K562 (cell line): ENCODE results near the gene SLC26A6. TPM values are rescaled to one million over a fixed set of nuclear protein-coding genes. Genes with fewer than 3 reads are reported as not detected.

ENCODE experiments used
- ATAC-seq: fragments of 200-7000 bp; cut with Tn5 transposase; 3 replicates; pipeline ENCODE4 v1.9.1; 2020; ENCODE audit warnings: moderate library complexity
- BruUV-seq: library from RNA; stranded (reverse); fragments of 400-500 nt; replicated peaks from 2 replicates; lab custom pipeline; 2021; lab: Mats Ljungman, UMichigan
- CTCF ChIA-PET: fragments of 300-600 bp; formaldehyde crosslinking; extraction: SDS; loops from one replicate; lab custom pipeline; 2021; ENCODE audit warnings: low intra/inter-chr PET ratio; lab: Yijun Ruan, JAX
- POLR2A ChIA-PET: fragments of 300-600, 350-650 bp; sonication (Branson Sonifier 250); formaldehyde crosslinking; extraction: SDS; loops from one replicate; lab custom pipeline; 2021; ENCODE audit warnings: antibody characterized with exemption, inconsistent platforms; lab: Yijun Ruan, JAX
- DNase-seq, 4 experiments: peaks; one replicate each; pipeline versions ENCODE4 v3.0.0 to v3.0.0-alpha.2; 2011 to 2018; ENCODE audit warnings: low spot score in 3 of 4, mixed read lengths in 3 of 4; ENCODE audit errors: extremely low read depth in 1 of 4
- FAIRE-seq: peaks from 2 replicates; lab custom pipeline; 2011; peaks lifted over from hg19 to GRCh38; lab: Jason Lieb, UNC
- H2AFZ ChIP-seq: 2 replicates; pipeline ENCODE4 v1.6.0; 2011; ENCODE audit warnings: low read depth, low read length, control low read depth, inconsistent platforms
- H3K27ac ChIP-seq: fragments of 200-600 bp; 3 replicates; pipeline ENCODE4 v1.8.0; 2011; ENCODE audit warnings: low read depth, mild to moderate bottlenecking, control low read depth, inconsistent platforms, low read length, moderate library complexity, mixed read lengths; ENCODE audit errors: extremely low read depth
- H3K27me3 ChIP-seq, 2 experiments: fragments of 300-600 bp in 1 of 2; 2 replicates in 1 of 2; 3 replicates in 1 of 2; pipeline versions ENCODE4 v1.6.0 to v1.8.0; 2011; ENCODE audit warnings: inconsistent platforms in 2 of 2, low read length in 2 of 2, mild to moderate bottlenecking in 1 of 2, mixed read lengths in 1 of 2, moderate library complexity in 1 of 2; ENCODE audit not compliant: control insufficient read depth in 2 of 2, insufficient read depth in 2 of 2
- H3K36me3 ChIP-seq: fragments of 300-600 bp; 3 replicates; pipeline ENCODE4 v1.8.0; 2011; ENCODE audit warnings: mild to moderate bottlenecking, low read length, inconsistent platforms; ENCODE audit not compliant: control insufficient read depth, insufficient read depth
- H3K4me1 ChIP-seq, 2 experiments: fragments of 200-600 bp in 1 of 2; replicated peaks in 1 of 2; 2 replicates in 1 of 2; 3 replicates in 1 of 2; pipeline versions ENCODE4 v1.5.1 to v1.8.0; 2011; ENCODE audit warnings: inconsistent platforms in 2 of 2, low read length in 2 of 2, mild to moderate bottlenecking in 1 of 2, mixed read lengths in 1 of 2, moderate library complexity in 1 of 2; ENCODE audit not compliant: control insufficient read depth in 2 of 2, insufficient read depth in 2 of 2
- H3K4me2 ChIP-seq: 2 replicates; pipeline ENCODE4 v1.6.1; 2011; ENCODE audit warnings: low read length, control low read depth, inconsistent platforms, mixed read lengths; ENCODE audit not compliant: insufficient read depth
- H3K4me3 ChIP-seq: fragments of 200-600 bp; sonication (generic), shearing (Covaris generic); 2 replicates; pipeline ENCODE4 v1.5.1; 2016; ENCODE audit warnings: control low read depth, inconsistent platforms
- H3K79me2 ChIP-seq: fragments of 200-600 bp; 3 replicates; pipeline ENCODE4 v1.8.0; 2011; ENCODE audit warnings: low read length, inconsistent platforms; ENCODE audit not compliant: control insufficient read depth, insufficient read depth
- H3K9ac ChIP-seq, 2 experiments: 2 replicates each; pipeline versions ENCODE4 v1.6.0 to v1.6.1; 2011; ENCODE audit warnings: low read depth in 2 of 2, low read length in 2 of 2, control low read depth in 1 of 2, inconsistent platforms in 1 of 2, mild to moderate bottlenecking in 1 of 2, mixed read lengths in 1 of 2; ENCODE audit not compliant: insufficient read depth in 1 of 2
- H3K9me1 ChIP-seq: one replicate; pipeline ENCODE4 v1.6.0; 2011; ENCODE audit warnings: inconsistent platforms, mild to moderate bottlenecking, low read length, moderate library complexity; ENCODE audit not compliant: control insufficient read depth, insufficient read depth
- H3K9me3 ChIP-seq: replicated peaks from 2 replicates; pipeline ENCODE4 v1.5.1; 2011; ENCODE audit warnings: low read depth, low read length, inconsistent platforms; ENCODE audit not compliant: control insufficient read depth, insufficient read depth
- H4K20me1 ChIP-seq: replicated peaks from 2 replicates; pipeline ENCODE4 v1.6.1; 2011; ENCODE audit warnings: low read length, inconsistent platforms, mixed read lengths; ENCODE audit not compliant: control insufficient read depth, insufficient read depth
- ELF4 ChIP-seq: fragments of 450-650 bp; formaldehyde crosslinking; IDR thresholded peaks from 2 replicates; pipeline ENCODE4 v1.4.0; 2022; ENCODE audit warnings: missing genetic modification characterization
- EP400 ChIP-seq: fragments of 450-650 bp; IDR thresholded peaks from 2 replicates; pipeline ENCODE4 v1.6.1; 2017; ENCODE audit warnings: antibody characterized with exemption, mild to moderate bottlenecking, moderate library complexity
- ERF ChIP-seq: fragments of 450-650 bp; formaldehyde crosslinking; IDR thresholded peaks from 2 replicates; pipeline ENCODE4 v1.4.0; 2020; ENCODE audit warnings: mild to moderate bottlenecking, mixed read lengths
- FOXA3 ChIP-seq, 2 experiments: fragments of 450-650 bp in 1 of 2; sonication (generic) in 1 of 2; formaldehyde crosslinking; IDR thresholded peaks in 1 of 2; conservative IDR thresholded peaks in 1 of 2; 2 replicates each; pipeline versions ENCODE4 v1.4.0 to v1.8.0; 2020 to 2022; ENCODE audit warnings: mild to moderate bottlenecking in 2 of 2, missing genetic modification reagents in 1 of 2
- HDAC1 ChIP-seq, 2 experiments: fragments of 450-650 bp; IDR thresholded peaks; 2 replicates each; pipeline ENCODE4 v1.6.1; 2016 to 2017; ENCODE audit warnings: inconsistent platforms in 1 of 2, mild to moderate bottlenecking in 1 of 2, moderate library complexity in 1 of 2
- KLF1 ChIP-seq: fragments of 450-650 bp; IDR thresholded peaks from 2 replicates; pipeline ENCODE4 v1.6.1; 2016; ENCODE audit warnings: missing genetic modification characterization, missing compliant biosample characterization
- MTA3 ChIP-seq: fragments of 450-650 bp; formaldehyde crosslinking; IDR thresholded peaks from 2 replicates; pipeline ENCODE4 v1.6.1; 2017; ENCODE audit warnings: mild to moderate bottlenecking, borderline replicate concordance
- POLR3G ChIP-seq: IDR thresholded peaks from 2 replicates; pipeline ENCODE4 v1.6.1; 2011; ENCODE audit not compliant: insufficient read length, insufficient replicate concordance; ENCODE audit errors: extremely low read depth
- PPARD ChIP-seq: fragments of 250-450 bp; sonication (Bioruptor Pico); IDR thresholded peaks from 2 replicates; pipeline ENCODE4 v1.8.0; 2022; ENCODE audit warnings: inconsistent platforms, mild to moderate bottlenecking, moderate library complexity
- SLC30A9 ChIP-seq: fragments of 250-450 bp; sonication (Bioruptor Pico); IDR thresholded peaks from 2 replicates; pipeline ENCODE4 v1.8.0; 2022; ENCODE audit warnings: mild to moderate bottlenecking, moderate library complexity
- ZC3H8 ChIP-seq: fragments of 450-650 bp; IDR thresholded peaks from 2 replicates; pipeline ENCODE4 v1.6.1; 2017
- ZNF134 ChIP-seq: fragments of 250-450 bp; sonication (Bioruptor Pico); conservative IDR thresholded peaks from 2 replicates; pipeline ENCODE4 v1.4.0; 2020
- ZNF584 ChIP-seq: fragments of 200-800 bp; sonication (Bioruptor generic); IDR thresholded peaks from 2 replicates; pipeline ENCODE4 v1.6.1; 2016; ENCODE audit warnings: low read depth, mild to moderate bottlenecking, missing genetic modification characterization, missing compliant biosample characterization
- ZNF707 ChIP-seq: fragments of 250-450 bp; sonication (Bioruptor Pico); conservative IDR thresholded peaks from 2 replicates; pipeline ENCODE4 v1.8.0; 2022; ENCODE audit warnings: inconsistent platforms, mild to moderate bottlenecking, moderate library complexity
- WGBS: fragments of 100-300 bp; shearing (Covaris generic); methylation state at CpG from one replicate; pipeline ENCODE4 v1.1.6; 2016; ENCODE audit warnings: low coverage, mixed read lengths; ENCODE audit not compliant: insufficient coverage; ENCODE audit errors: missing lambda C conversion rate; 5-methylcytosine and 5-hydroxymethylcytosine counted together
- in situ Hi-C: fragments of 300-500 bp; cut with MboI; formaldehyde crosslinking; loops from 4 replicates; pipeline ENCODE4 v1.15.0; 2018; ENCODE audit warnings: inconsistent platforms, mixed read lengths
- intact Hi-C: fragments of 100-400 bp; cut with micrococcal nuclease; formaldehyde crosslinking; loops from 2 replicates; pipeline ENCODE4 v1.14.2; 2022
- polyA plus RNA-seq, 8 experiments: library from polyadenylated mRNA; depleted of rRNA in 4 of 8; stranded (reverse) in 5 of 8; unstranded in 3 of 8; fragments of >200 nt; fragmentation: Nextera tagmentation in 2 of 8; fragmentation: Illumina TruSeq in 1 of 8; extraction: Ambion mirVana in 2 of 8; extraction: Trizol in 1 of 8; gene quantifications; 2 replicates each; pipeline versions ENCODE4 v1.2.1 to v1.2.3, GENCODE V29; 2011 to 2014; ENCODE audit warnings: inconsistent platforms in 1 of 8, missing spikeins in 1 of 8
- total RNA-seq, 7 experiments: library from RNA; depleted of rRNA in 6 of 7; stranded (reverse); fragments of >200 nt in 6 of 7; fragmentation: Illumina TruSeq in 2 of 7; extraction: Trizol in 2 of 7; gene quantifications; 2 replicates each; pipeline versions ENCODE4 v1.2.1 to v1.2.3, GENCODE V29; 2011 to 2021; ENCODE audit warnings: low replicate concordance in 1 of 7
- TF ChIP-seq, protein P1 (sequence below): fragments of 250-450 bp; sonication (Bioruptor Pico); IDR thresholded peaks from 2 replicates; pipeline ENCODE4 v1.4.0; 2020; ENCODE audit warnings: mild to moderate bottlenecking, moderate library complexity
- TF ChIP-seq, protein P2 (sequence below): fragments of 200-800 bp; sonication (Bioruptor generic); IDR thresholded peaks from 2 replicates; pipeline ENCODE4 v1.6.1; 2017; ENCODE audit warnings: missing genetic modification characterization, missing compliant biosample characterization
- TF ChIP-seq, protein P3 (sequence below), 2 experiments: fragments of 150-350 bp in 1 of 2; IDR thresholded peaks; 2 replicates each; pipeline ENCODE4 v1.6.1; 2012 to 2016; ENCODE audit warnings: low read depth in 2 of 2, low read length in 2 of 2, mild to moderate bottlenecking in 1 of 2, moderate library complexity in 1 of 2

SLC26A6 gene
- total and polyA plus RNA-seq, 9 of the 15 experiments (the other 6 are each of a cell fraction or from before 2014, with no cell fraction given), result 2.1 to 27.2 (median 14.8) TPM

DNA sequence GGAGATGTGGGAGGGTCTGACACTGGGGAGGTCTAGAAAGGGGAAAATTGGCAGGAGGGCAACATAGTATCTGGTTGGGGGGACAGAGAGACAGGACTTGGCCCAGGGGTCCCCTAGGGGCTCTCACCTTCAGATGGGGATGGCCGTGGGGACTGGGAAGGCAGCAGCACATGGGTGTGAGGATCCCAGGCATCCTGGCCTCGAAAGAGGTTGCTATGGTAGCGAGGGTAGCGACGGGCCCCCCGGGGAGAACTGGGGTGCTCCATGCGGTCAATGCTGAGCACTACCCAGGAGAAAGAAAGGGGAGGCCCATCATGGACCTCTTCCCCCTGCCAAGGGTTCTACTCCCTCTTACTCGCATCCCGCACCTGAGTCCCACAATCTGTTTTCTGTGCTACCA, 12.5 kb upstream of the SLC26A6 start:
- no TSS peak for BruUV-seq
- DNase-seq (no peak), ATAC-seq (no peak), FAIRE-seq (no peak)
- intact Hi-C loops, result no loop called here
- Histone ChIP-seq H2AFZ (no peak overlapping the region), H3K36me3 (no peaks in the 10 kb centered on the region), H3K27me3 (no peaks in the 10 kb centered on the region), H3K4me2 (no peak overlapping the region), H4K20me1 (no peaks in the 10 kb centered on the region), H3K9me3 (no peaks in the 10 kb centered on the region), H3K4me1 (peaks cover 0 to 25% of the 10 kb centered on the region in 2 experiments; a peak in 2 of 5 replicates), H3K4me3 (no peak overlapping the region), H3K27ac (no peak overlapping the region), H3K9ac (no peak overlapping the region; a peak in 1 of 4 replicates), H3K9me1 (no peaks in the 10 kb centered on the region), H3K79me2 (no peaks in the 10 kb centered on the region)
- in situ Hi-C loops, result no loop called here
- 29% methylated on average over 7 of the region's 9 CpGs for WGBS
- CTCF ChIA-PET, result no interaction called here
- POLR2A ChIA-PET, result no interaction called here
- TF ChIP-seq HDAC1 (IDR thresholded peaks at IDR 0.05), result no peak
- TF ChIP-seq, protein P1, sequence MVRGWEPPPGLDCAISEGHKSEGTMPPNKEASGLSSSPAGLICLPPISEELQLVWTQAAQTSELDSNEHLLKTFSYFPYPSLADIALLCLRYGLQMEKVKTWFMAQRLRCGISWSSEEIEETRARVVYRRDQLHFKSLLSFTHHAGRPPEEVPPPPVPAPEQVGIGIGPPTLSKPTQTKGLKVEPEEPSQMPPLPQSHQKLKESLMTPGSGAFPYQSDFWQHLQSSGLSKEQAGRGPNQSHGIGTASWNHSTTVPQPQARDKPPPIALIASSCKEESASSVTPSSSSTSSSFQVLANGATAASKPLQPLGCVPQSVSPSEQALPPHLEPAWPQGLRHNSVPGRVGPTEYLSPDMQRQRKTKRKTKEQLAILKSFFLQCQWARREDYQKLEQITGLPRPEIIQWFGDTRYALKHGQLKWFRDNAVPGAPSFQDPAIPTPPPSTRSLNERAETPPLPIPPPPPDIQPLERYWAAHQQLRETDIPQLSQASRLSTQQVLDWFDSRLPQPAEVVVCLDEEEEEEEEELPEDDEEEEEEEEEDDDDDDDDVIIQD, result no peak
- TF ChIP-seq ELF4 (CRISPR knock-in tag), result no peak
- TF ChIP-seq FOXA3 (CRISPR knock-in tag; conservative IDR thresholded peaks at IDR 0.05 in 1 of 2, IDR thresholded peaks at IDR 0.05 in 1 of 2), result no peak
- no peak for TF ChIP-seq ZNF134 (CRISPR knock-in tag)
- TF ChIP-seq ERF, result no peak
- no peak for TF ChIP-seq EP400
- TF ChIP-seq MTA3, result no peak
- TF ChIP-seq, protein P2, sequence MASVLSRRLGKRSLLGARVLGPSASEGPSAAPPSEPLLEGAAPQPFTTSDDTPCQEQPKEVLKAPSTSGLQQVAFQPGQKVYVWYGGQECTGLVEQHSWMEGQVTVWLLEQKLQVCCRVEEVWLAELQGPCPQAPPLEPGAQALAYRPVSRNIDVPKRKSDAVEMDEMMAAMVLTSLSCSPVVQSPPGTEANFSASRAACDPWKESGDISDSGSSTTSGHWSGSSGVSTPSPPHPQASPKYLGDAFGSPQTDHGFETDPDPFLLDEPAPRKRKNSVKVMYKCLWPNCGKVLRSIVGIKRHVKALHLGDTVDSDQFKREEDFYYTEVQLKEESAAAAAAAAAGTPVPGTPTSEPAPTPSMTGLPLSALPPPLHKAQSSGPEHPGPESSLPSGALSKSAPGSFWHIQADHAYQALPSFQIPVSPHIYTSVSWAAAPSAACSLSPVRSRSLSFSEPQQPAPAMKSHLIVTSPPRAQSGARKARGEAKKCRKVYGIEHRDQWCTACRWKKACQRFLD (CRISPR knock-in tag), result no peak
- TF ChIP-seq PPARD, result no peak
- TF ChIP-seq SLC30A9 (CRISPR knock-in tag), result no peak
- TF ChIP-seq ZC3H8, result no peak
- TF ChIP-seq KLF1 (tag), result no peak
- TF ChIP-seq, protein P3, sequence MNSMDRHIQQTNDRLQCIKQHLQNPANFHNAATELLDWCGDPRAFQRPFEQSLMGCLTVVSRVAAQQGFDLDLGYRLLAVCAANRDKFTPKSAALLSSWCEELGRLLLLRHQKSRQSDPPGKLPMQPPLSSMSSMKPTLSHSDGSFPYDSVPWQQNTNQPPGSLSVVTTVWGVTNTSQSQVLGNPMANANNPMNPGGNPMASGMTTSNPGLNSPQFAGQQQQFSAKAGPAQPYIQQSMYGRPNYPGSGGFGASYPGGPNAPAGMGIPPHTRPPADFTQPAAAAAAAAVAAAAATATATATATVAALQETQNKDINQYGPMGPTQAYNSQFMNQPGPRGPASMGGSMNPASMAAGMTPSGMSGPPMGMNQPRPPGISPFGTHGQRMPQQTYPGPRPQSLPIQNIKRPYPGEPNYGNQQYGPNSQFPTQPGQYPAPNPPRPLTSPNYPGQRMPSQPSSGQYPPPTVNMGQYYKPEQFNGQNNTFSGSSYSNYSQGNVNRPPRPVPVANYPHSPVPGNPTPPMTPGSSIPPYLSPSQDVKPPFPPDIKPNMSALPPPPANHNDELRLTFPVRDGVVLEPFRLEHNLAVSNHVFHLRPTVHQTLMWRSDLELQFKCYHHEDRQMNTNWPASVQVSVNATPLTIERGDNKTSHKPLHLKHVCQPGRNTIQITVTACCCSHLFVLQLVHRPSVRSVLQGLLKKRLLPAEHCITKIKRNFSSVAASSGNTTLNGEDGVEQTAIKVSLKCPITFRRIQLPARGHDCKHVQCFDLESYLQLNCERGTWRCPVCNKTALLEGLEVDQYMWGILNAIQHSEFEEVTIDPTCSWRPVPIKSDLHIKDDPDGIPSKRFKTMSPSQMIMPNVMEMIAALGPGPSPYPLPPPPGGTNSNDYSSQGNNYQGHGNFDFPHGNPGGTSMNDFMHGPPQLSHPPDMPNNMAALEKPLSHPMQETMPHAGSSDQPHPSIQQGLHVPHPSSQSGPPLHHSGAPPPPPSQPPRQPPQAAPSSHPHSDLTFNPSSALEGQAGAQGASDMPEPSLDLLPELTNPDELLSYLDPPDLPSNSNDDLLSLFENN (IDR thresholded peaks at IDR 0.05; ENCODE audit: low read depth in 2 of 2, low read length in 2 of 2), result no peak
- no peak for TF ChIP-seq ZNF584
- no peak for TF ChIP-seq POLR3G
- TF ChIP-seq ZNF707 (CRISPR knock-in tag), result no peak
